ENCODE measurements around the gene SVOP. TPM values are rescaled to one million over a fixed set of nuclear protein-coding genes. Genes with fewer than 3 reads are reported as not detected.
"Not testable (repeated sequence)": the region's sequence is repeated elsewhere in the genome, so short reads cannot be mapped to it uniquely, and the experiment has no call there.

SVOP gene
- total RNA-seq, 1 donor from 2014 or later = 0.03 TPM

GRCh38 chr12:109029411-109029810 lies 8.5 kb upstream of the SVOP start:
- no peak for DNase-seq (ENCODE audit: low spot score)

GRCh38 chr12:109028624-109029023 lies 7.8 kb upstream of the SVOP start:
- not testable (repeated sequence) for DNase-seq (ENCODE audit: low spot score)

GRCh38 chr12:109027767-109028166 lies 6.9 kb upstream of the SVOP start:
- no peak for DNase-seq (ENCODE audit: low spot score)

GRCh38 chr12:109020146-109020795 lies 597 bp downstream of the SVOP start:
- DNase-seq (ENCODE audit: low spot score) = no peak

- DNase-seq (ENCODE audit: low spot score) = no peak
These were observed 2.6 kb downstream of the SVOP start for GRCh38 chr12:109018296-109018695.

GRCh38 chr12:109016978-109017377 lies 3.9 kb downstream of the SVOP start:
- no peak for DNase-seq (ENCODE audit: low spot score)

GRCh38 chr12:109016016-109016415 lies 4.9 kb downstream of the SVOP start:
- DNase-seq (ENCODE audit: low spot score) = no peak

- DNase-seq (ENCODE audit: low spot score) = no peak
These were observed 5.7 kb downstream of the SVOP start for GRCh38 chr12:109014984-109015765.

GRCh38 chr12:109010259-109010658 lies 10.6 kb downstream of the SVOP start:
- no peak for DNase-seq (ENCODE audit: low spot score)

GRCh38 chr12:109009766-109010165 lies 11.1 kb downstream of the SVOP start:
- DNase-seq (ENCODE audit: low spot score) = no peak

GRCh38 chr12:109004017-109004416 lies 16.9 kb downstream of the SVOP start:
- no peak for DNase-seq (ENCODE audit: low spot score)

GRCh38 chr12:108996320-108996719 lies 24.5 kb downstream of the SVOP start:
- DNase-seq (ENCODE audit: low spot score) = no peak

GRCh38 chr12:108995370-108995992 lies 25.4 kb downstream of the SVOP start:
- no peak for DNase-seq (ENCODE audit: low spot score)

GRCh38 chr12:108990103-108990502 lies 30.8 kb downstream of the SVOP start:
- not testable (repeated sequence) for DNase-seq (ENCODE audit: low spot score)

GRCh38 chr12:108989376-108989775 lies 31.5 kb downstream of the SVOP start:
- no peak for DNase-seq (ENCODE audit: low spot score)

GRCh38 chr12:108985750-108986149 lies 35.1 kb downstream of the SVOP start:
- DNase-seq (ENCODE audit: low spot score) = no peak

- DNase-seq (ENCODE audit: low spot score) = no peak
These were observed 37.6 kb downstream of the SVOP start for GRCh38 chr12:108983227-108983626.

GRCh38 chr12:108982621-108983219 lies 38.1 kb downstream of the SVOP start:
- no peak for DNase-seq (ENCODE audit: low spot score)

GRCh38 chr12:108981835-108982234 lies 39.0 kb downstream of the SVOP start:
- no peak for DNase-seq (ENCODE audit: low spot score)

GRCh38 chr12:108980831-108981618 lies 39.8 kb downstream of the SVOP start:
- no peak for DNase-seq (ENCODE audit: low spot score)

- DNase-seq (ENCODE audit: low spot score) = no peak
These were observed 43.5 kb downstream of the SVOP start for GRCh38 chr12:108977360-108977759.
